ENCODE results near the gene IL32. TPM values are rescaled to one million over a fixed set of nuclear protein-coding genes. Genes with fewer than 3 reads are reported as not detected.
"Not testable (repeated sequence)": the region's sequence is repeated elsewhere in the genome, so short reads cannot be mapped to it uniquely, and the experiment has no call there.

Gene IL32
- total and polyA plus RNA-seq, 2 experiments from 2014 or later = 2.3 to 6.1 TPM

GRCh38 chr16:3072148-3072547 lies 6.7 kb downstream of the IL32 start:
- ATAC-seq = peak; percentile 23

GRCh38 chr16:3072576-3073263 lies 7.3 kb downstream of the IL32 start:
- H3K4me3 ChIP-seq; H3K4me1 ChIP-seq (ENCODE audit: insufficient read depth); H3K4me2 ChIP-seq; H3K27ac ChIP-seq (ENCODE audit: low read depth); H3K9me2 ChIP-seq (ENCODE audit: insufficient read depth); H3K4me3 Mint-ChIP-seq; H3F3A ChIP-seq (replicated peaks; ENCODE audit: low read depth); H3K27me3 ChIP-seq (ENCODE audit: insufficient read depth); H3K9me3 Mint-ChIP-seq; H3K27ac Mint-ChIP-seq; H3K79me2 ChIP-seq (replicated peaks; ENCODE audit: insufficient read depth); H3K36me3 ChIP-seq (ENCODE audit: insufficient read depth); H2AFZ ChIP-seq; H4K20me1 ChIP-seq (replicated peaks; ENCODE audit: insufficient read depth): not testable (repeated sequence)
- TF ChIP-seq CTCF (conservative IDR thresholded peaks at IDR 0.05; ENCODE audit: low read depth in 2 of 2) = peak in 1 of 2 experiments; percentile 60; a peak in 2 of 4 replicates
- ATAC-seq (peak; percentile 71), DNase-seq (ENCODE audit: low spot score) (peak; percentile 53)
- peaks cover 18% of the 10 kb centered on the region for H3K27me3 Mint-ChIP-seq (ENCODE audit: insufficient read depth, low read depth, poor library complexity)
- peaks cover 33% of the 10 kb centered on the region for H3K4me1 Mint-ChIP-seq
- peaks cover 10% of the 10 kb centered on the region for H3K36me3 Mint-ChIP-seq (ENCODE audit: low read depth)

More at GRCh38 chr16:3072148-3072547, 6.7 kb downstream of the IL32 start:
- H3K27ac Mint-ChIP-seq; DNase-seq (ENCODE audit: low spot score); H3K9me2 ChIP-seq (ENCODE audit: insufficient read depth); H3K79me2 ChIP-seq (replicated peaks; ENCODE audit: insufficient read depth); H3K4me1 ChIP-seq (ENCODE audit: insufficient read depth); H3K9me3 Mint-ChIP-seq; H4K20me1 ChIP-seq (replicated peaks; ENCODE audit: insufficient read depth); H3F3A ChIP-seq (replicated peaks; ENCODE audit: low read depth); H3K4me3 Mint-ChIP-seq; H3K27ac ChIP-seq (ENCODE audit: low read depth); H3K36me3 ChIP-seq (ENCODE audit: insufficient read depth); H3K4me2 ChIP-seq; H3K36me3 Mint-ChIP-seq (ENCODE audit: low read depth); H2AFZ ChIP-seq; H3K4me3 ChIP-seq; H3K27me3 ChIP-seq (ENCODE audit: insufficient read depth): not testable (repeated sequence)
- H3K27me3 Mint-ChIP-seq (ENCODE audit: insufficient read depth, low read depth, poor library complexity) = peaks cover 18% of the 10 kb centered on the region
- H3K4me1 Mint-ChIP-seq = peaks cover 33% of the 10 kb centered on the region

- no peaks in the 10 kb centered on the region for H3F3A ChIP-seq (replicated peaks; ENCODE audit: low read depth)
- no peak overlapping the region for H3K27ac ChIP-seq (ENCODE audit: low read depth)
- Mint-ChIP-seq H3K27ac (no peak overlapping the region), H3K4me1 (peaks cover 36% of the 10 kb centered on the region), H3K27me3 (ENCODE audit: insufficient read depth, low read depth, poor library complexity) (peaks cover 15% of the 10 kb centered on the region), H3K4me3 (no peak overlapping the region), H3K36me3 (ENCODE audit: low read depth) (peaks cover 17% of the 10 kb centered on the region), H3K9me3 (no peaks in the 10 kb centered on the region; the same call in 1 of the 3 replicates)
- H2AFZ ChIP-seq = no peak overlapping the region
- no peaks in the 10 kb centered on the region for H3K9me2 ChIP-seq (ENCODE audit: insufficient read depth)
- H3K79me2 ChIP-seq (replicated peaks; ENCODE audit: insufficient read depth) = no peaks in the 10 kb centered on the region
- DNase-seq (ENCODE audit: low spot score) (no peak), ATAC-seq (no peak)
- no peaks in the 10 kb centered on the region for H4K20me1 ChIP-seq (replicated peaks; ENCODE audit: insufficient read depth)
- H3K4me1 ChIP-seq (ENCODE audit: insufficient read depth) = 0 out of 2 replicates have a peak, but pooled peaks cover under 1% of the 10 kb centered on the region
- H3K36me3 ChIP-seq (ENCODE audit: insufficient read depth) = no peaks in the 10 kb centered on the region
- H3K27me3 ChIP-seq (ENCODE audit: insufficient read depth) = no peaks in the 10 kb centered on the region
- H3K4me3 ChIP-seq = no peak overlapping the region
- no peak overlapping the region for H3K4me2 ChIP-seq
- TF ChIP-seq CTCF (conservative IDR thresholded peaks at IDR 0.05; ENCODE audit: low read depth in 2 of 2) = no peak
- TF ChIP-seq ZNF462 (CRISPR knock-in tag; IDR thresholded peaks at IDR 0.05) = no peak
- no peak for TF ChIP-seq ETS1 (IDR thresholded peaks at IDR 0.05)
Observed at GRCh38 chr16:3073448-3073847, 8.0 kb downstream of the IL32 start.

All from GM23338 (cell line).